OCI-LY7 (cell line): ENCODE results near the gene TRAPPC4. TPM values are rescaled to one million over a fixed set of nuclear protein-coding genes. Genes with fewer than 3 reads are reported as not detected.
"Not testable (repeated sequence)": the region's sequence is repeated elsewhere in the genome, so short reads cannot be mapped to it uniquely, and the experiment has no call there.

Experiments used
- BruUV-seq: library from RNA; stranded (reverse); fragments of 400-500 nt; replicated peaks from 2 replicates; lab custom pipeline; 2021; lab: Mats Ljungman, UMichigan
- CTCF ChIA-PET: fragments of 300-600 bp; sonication (Branson Sonifier 250); formaldehyde crosslinking; loops from one replicate; lab custom pipeline; 2022; ENCODE audit warnings: antibody characterized with exemption; ENCODE audit not compliant: unreplicated experiment; lab: Charles Lee
- POLR2A ChIA-PET: fragments of 300-600 bp; sonication (Branson Sonifier 250); formaldehyde crosslinking; loops from one replicate; lab custom pipeline; 2022; ENCODE audit warnings: antibody characterized with exemption; lab: Charles Lee
- DNase-seq: peaks from one replicate; pipeline ENCODE4 v3.0.0-alpha.2; 2015; ENCODE audit warnings: low spot score
- H2AFZ ChIP-seq: fragments of 200-600 bp; sonication (generic), shearing (Covaris generic); 2 replicates; pipeline ENCODE4 v1.6.1; 2014; ENCODE audit warnings: mild to moderate bottlenecking, antibody characterized with exemption, low read length, moderate library complexity
- H3K27ac ChIP-seq: fragments of 200-600 bp; sonication (generic); 2 replicates; pipeline ENCODE4 v1.5.1; 2014; ENCODE audit warnings: mixed run types, low read depth, mild to moderate bottlenecking, moderate library complexity, low read length, inconsistent platforms; ENCODE audit not compliant: poor library complexity, severe bottlenecking
- H3K36me3 ChIP-seq: fragments of 200-600 bp; sonication (generic); 2 replicates; pipeline ENCODE4 v1.6.1; 2014; ENCODE audit warnings: mild to moderate bottlenecking, antibody characterized with exemption, low read length, moderate library complexity, mixed read lengths; ENCODE audit not compliant: insufficient read depth
- H3K4me1 ChIP-seq: fragments of 200-600 bp; sonication (generic); 2 replicates; pipeline ENCODE4 v1.5.1; 2014; ENCODE audit warnings: mild to moderate bottlenecking, low read length; ENCODE audit not compliant: insufficient read depth, poor library complexity, severe bottlenecking
- H3K4me2 ChIP-seq: fragments of 200-600 bp; sonication (generic); 2 replicates; pipeline ENCODE4 v1.6.1; 2014; ENCODE audit warnings: mild to moderate bottlenecking, low read length
- H3K4me3 ChIP-seq: fragments of 200-600 bp; sonication (generic); 2 replicates; pipeline ENCODE4 v1.5.1; 2014; ENCODE audit warnings: mild to moderate bottlenecking, low read depth, low read length; ENCODE audit not compliant: poor library complexity, severe bottlenecking
- H3K79me2 ChIP-seq: fragments of 200-600 bp; sonication (generic); 2 replicates; pipeline ENCODE4 v1.6.1; 2016; ENCODE audit warnings: low read depth, mild to moderate bottlenecking, low read length, moderate library complexity, mixed read lengths; ENCODE audit not compliant: insufficient read depth
- H3K9me2 ChIP-seq: fragments of 200-600 bp; sonication (generic); 2 replicates; pipeline ENCODE4 v1.6.1; 2016; ENCODE audit warnings: mild to moderate bottlenecking, low read length, mixed read lengths; ENCODE audit not compliant: insufficient read depth
- H3K9me3 ChIP-seq: fragments of 200-600 bp; sonication (generic); 2 replicates; pipeline ENCODE4 v1.6.1; 2014; ENCODE audit warnings: mild to moderate bottlenecking, mixed run types, low read length, mixed read lengths
- H4K20me1 ChIP-seq: fragments of 200-600 bp; sonication (generic); 2 replicates; pipeline ENCODE4 v1.6.1; 2014; ENCODE audit warnings: mild to moderate bottlenecking, antibody characterized with exemption, low read length, moderate library complexity, mixed read lengths; ENCODE audit not compliant: insufficient read depth
- CTCF ChIP-seq: fragments of 200-600 bp; sonication (generic); conservative IDR thresholded peaks from 2 replicates; pipeline ENCODE4 v1.5.1; 2014; ENCODE audit warnings: mild to moderate bottlenecking, antibody characterized with exemption, low read length, moderate library complexity, mixed read lengths
- EZH2phosphoT487 ChIP-seq: fragments of 200-600 bp; sonication (generic); IDR thresholded peaks from 2 replicates; pipeline ENCODE4 v1.6.1; 2018; ENCODE audit warnings: low read depth, borderline replicate concordance, mild to moderate bottlenecking, mixed run types, antibody characterized with exemption, low read length, moderate library complexity, mixed read lengths
- intact Hi-C: fragments of 100-400 bp; cut with micrococcal nuclease; formaldehyde crosslinking; loops from one replicate; pipeline ENCODE4 v1.10.0; 2022; ENCODE audit not compliant: unreplicated experiment
- total RNA-seq, 2 experiments: library from RNA; depleted of rRNA in 1 of 2; stranded (reverse); fragments of >200 nt in 1 of 2; shearing (Covaris generic) in 1 of 2; gene quantifications; 2 replicates each; pipeline ENCODE4 v1.2.3, GENCODE V29; 2014 to 2022

TRAPPC4 gene
- total RNA-seq, 2 experiments from 2014 or later: 58.5 to 64.3 TPM

- Histone ChIP-seq H3K36me3 (peaks cover 78% of the 10 kb centered on the region), H2AFZ (no peak overlapping the region), H3K4me2 (peak overlapping the region; percentile 84), H3K9me2 (no peaks in the 10 kb centered on the region), H3K4me3 (peak overlapping the region; percentile 81), H3K4me1 (peaks cover 29% of the 10 kb centered on the region), H3K79me2 (peaks cover 64% of the 10 kb centered on the region), H3K27ac (peak overlapping the region; percentile 90), H4K20me1 (peaks cover 29% of the 10 kb centered on the region; the same call in 1 of the 2 replicates), H3K9me3 (no peaks in the 10 kb centered on the region)
- intact Hi-C loops: no loop called here
- no peak for TF ChIP-seq CTCF
- no peak for TF ChIP-seq EZH2phosphoT487
- BruUV-seq: no TSS peak
- POLR2A ChIA-PET: interaction anchor here (0.6 to 2.3 kb wide), 5 partner anchors 14 to 317 kb away, joined by 4 to 10 read pairs (median 5); partner anchors contain the start of genes CENATAC and SLC37A4
- CTCF ChIA-PET: interaction anchor here (0.6 kb wide), 1 partner anchor 12 kb away, joined by 3 read pairs; no protein-coding TSS in a partner anchor
- DNase-seq: no peak
Measured at GRCh38 chr11:119016216-119017009, 2.2 kb upstream of the TRAPPC4 start.

- peaks cover 29% of the 10 kb centered on the region for H3K4me1 ChIP-seq
- H2AFZ ChIP-seq, BruUV-seq, H3K9me2 ChIP-seq, CTCF ChIA-PET, intact Hi-C loops, H3K9me3 ChIP-seq, DNase-seq: not testable (repeated sequence)
- POLR2A ChIA-PET: interaction anchor here (1.1 kb wide), 1 partner anchor 19 kb away, joined by 4 read pairs; no protein-coding TSS in a partner anchor
- peak overlapping the region; percentile 81 for H3K4me3 ChIP-seq
- peaks cover 69% of the 10 kb centered on the region for H3K79me2 ChIP-seq
- H3K4me2 ChIP-seq: peak overlapping the region; percentile 84
- H3K36me3 ChIP-seq: peaks cover 80% of the 10 kb centered on the region
- peak overlapping the region; percentile 90 for H3K27ac ChIP-seq
- peaks cover 29% of the 10 kb centered on the region; the same call in 1 of the 2 replicates for H4K20me1 ChIP-seq
Measured at GRCh38 chr11:119017377-119017776, 1.2 kb upstream of the TRAPPC4 start.

- Histone ChIP-seq H3K36me3 (peaks cover 82% of the 10 kb centered on the region), H4K20me1 (peaks cover 29% of the 10 kb centered on the region; the same call in 1 of the 2 replicates), H3K9me3 (no peaks in the 10 kb centered on the region), H3K79me2 (peaks cover 70% of the 10 kb centered on the region), H3K4me1 (peaks cover 29% of the 10 kb centered on the region), H3K27ac (no peak overlapping the region), H2AFZ (no peak overlapping the region), H3K9me2 (no peaks in the 10 kb centered on the region), H3K4me3 (peak overlapping the region; percentile 81), H3K4me2 (peak overlapping the region; percentile 84)
- POLR2A ChIA-PET: interaction anchor here (1.2 kb wide), 1 partner anchor 22 kb away, joined by 3 read pairs; the partner anchor contains the start of gene CENATAC
- CTCF ChIA-PET: no interaction called here
- TF ChIP-seq CTCF (no peak), EZH2phosphoT487 (no peak)
- BruUV-seq: no TSS peak
- intact Hi-C loops: loop anchor here (2.0 kb wide), 2 partner anchors 75 to 83 kb away; a partner anchor contains a TSS
- no peak for DNase-seq
Measured at GRCh38 chr11:119019996-119020395, 1.4 kb downstream of the TRAPPC4 start.
